GM10266 (cell line): Measurements from ENCODE around the gene SLC1A4.

Source experiments
- DNase-seq: peaks from one replicate; pipeline ENCODE4 v3.0.0; 2012; ENCODE audit errors: extremely low spot score
- TF ChIP-seq, protein P1 (sequence below): IDR thresholded peaks from 2 replicates; pipeline ENCODE4 v1.5.1; 2012; ENCODE audit warnings: mild to moderate bottlenecking, low read depth; ENCODE audit not compliant: control insufficient read depth, insufficient read depth; ENCODE audit errors: missing control alignments

The SLC1A4 gene

GRCh38 chr2:65020943-65021528 lies 31.8 kb downstream of the SLC1A4 start:
- no peak for DNase-seq
- TF ChIP-seq, protein P1, sequence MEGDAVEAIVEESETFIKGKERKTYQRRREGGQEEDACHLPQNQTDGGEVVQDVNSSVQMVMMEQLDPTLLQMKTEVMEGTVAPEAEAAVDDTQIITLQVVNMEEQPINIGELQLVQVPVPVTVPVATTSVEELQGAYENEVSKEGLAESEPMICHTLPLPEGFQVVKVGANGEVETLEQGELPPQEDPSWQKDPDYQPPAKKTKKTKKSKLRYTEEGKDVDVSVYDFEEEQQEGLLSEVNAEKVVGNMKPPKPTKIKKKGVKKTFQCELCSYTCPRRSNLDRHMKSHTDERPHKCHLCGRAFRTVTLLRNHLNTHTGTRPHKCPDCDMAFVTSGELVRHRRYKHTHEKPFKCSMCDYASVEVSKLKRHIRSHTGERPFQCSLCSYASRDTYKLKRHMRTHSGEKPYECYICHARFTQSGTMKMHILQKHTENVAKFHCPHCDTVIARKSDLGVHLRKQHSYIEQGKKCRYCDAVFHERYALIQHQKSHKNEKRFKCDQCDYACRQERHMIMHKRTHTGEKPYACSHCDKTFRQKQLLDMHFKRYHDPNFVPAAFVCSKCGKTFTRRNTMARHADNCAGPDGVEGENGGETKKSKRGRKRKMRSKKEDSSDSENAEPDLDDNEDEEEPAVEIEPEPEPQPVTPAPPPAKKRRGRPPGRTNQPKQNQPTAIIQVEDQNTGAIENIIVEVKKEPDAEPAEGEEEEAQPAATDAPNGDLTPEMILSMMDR, result no peak

DNA sequence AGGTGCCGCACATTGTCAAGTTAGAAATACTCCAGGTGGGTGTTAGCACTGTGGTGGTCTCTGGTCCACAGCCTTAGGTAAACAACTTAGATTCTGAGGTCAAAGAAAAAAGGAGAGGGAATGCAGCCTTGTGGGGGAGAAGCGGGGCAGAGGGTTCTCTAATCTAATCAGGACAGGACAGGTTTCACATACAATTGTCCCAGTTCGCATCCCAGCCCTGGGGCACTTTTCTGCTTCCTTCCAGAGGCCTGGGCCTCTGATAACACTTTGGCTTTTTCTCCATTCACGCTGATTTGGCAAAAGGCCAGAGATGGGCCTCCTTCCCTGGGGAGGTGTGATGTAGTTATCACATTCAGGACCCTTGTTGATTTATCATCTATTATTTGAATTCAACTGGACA lies 32.5 kb downstream of the SLC1A4 start:
- TF ChIP-seq, protein P1, result no peak
- DNase-seq, result no peak

- DNase-seq, result no peak
- TF ChIP-seq, protein P1, result no peak
These were observed 33.0 kb downstream of the SLC1A4 start for GRCh38 chr2:65022189-65022588.

GRCh38 chr2:65023742-65024141 lies 34.5 kb downstream of the SLC1A4 start:
- DNase-seq, result no peak
- TF ChIP-seq, protein P1, result no peak

GRCh38 chr2:65024149-65024829 lies 35.1 kb downstream of the SLC1A4 start:
- no peak for DNase-seq

GRCh38 chr2:65025453-65026123 lies 36.4 kb downstream of the SLC1A4 start:
- TF ChIP-seq, protein P1, result no peak
- no peak for DNase-seq

More at GRCh38 chr2:65024149-65024829, 35.1 kb downstream of the SLC1A4 start:
- TF ChIP-seq, protein P1, result no peak

- TF ChIP-seq, protein P1, result no peak
These were observed 37.0 kb downstream of the SLC1A4 start for GRCh38 chr2:65026154-65026553.

More at GRCh38 chr2:65026154-65026553, 37.0 kb downstream of the SLC1A4 start:
- no peak for DNase-seq
